H9 (cell line): ENCODE results near the gene KCNAB2. TPM values are rescaled to one million over a fixed set of nuclear protein-coding genes. Genes with fewer than 3 reads are reported as not detected.

Experiments used
- DNase-seq: peaks from one replicate; pipeline ENCODE4 v3.0.0-alpha.2; 2017
- H2AFZ ChIP-seq: one replicate; pipeline ENCODE4 v1.6.1; 2013; ENCODE audit warnings: mild to moderate bottlenecking, low read length, control low read depth, moderate library complexity
- H2AK5ac ChIP-seq: 2 replicates; pipeline ENCODE4 v1.6.1; 2013; ENCODE audit warnings: low read length, control low read depth, mixed read lengths; ENCODE audit not compliant: insufficient read length
- H2BK120ac ChIP-seq: one replicate; pipeline ENCODE4 v1.6.1; 2013; ENCODE audit warnings: low read depth, mild to moderate bottlenecking, low read length, control low read depth, inconsistent platforms; ENCODE audit not compliant: poor library complexity, severe bottlenecking
- H2BK12ac ChIP-seq: 2 replicates; pipeline ENCODE4 v1.6.1; 2013; ENCODE audit warnings: low read length, control low read depth, mixed read lengths, low read depth; ENCODE audit not compliant: insufficient read length
- H2BK15ac ChIP-seq: 2 replicates; pipeline ENCODE4 v1.6.1; 2013; ENCODE audit warnings: low read depth, low read length, control low read depth
- H2BK20ac ChIP-seq: one replicate; pipeline ENCODE4 v1.6.1; 2013; ENCODE audit warnings: low read depth, mild to moderate bottlenecking, low read length, control low read depth, inconsistent platforms; ENCODE audit not compliant: poor library complexity, severe bottlenecking
- H2BK5ac ChIP-seq: 2 replicates; pipeline ENCODE4 v1.6.1; 2013; ENCODE audit warnings: low read length, control low read depth, mixed read lengths; ENCODE audit not compliant: insufficient read length
- H3K14ac ChIP-seq: 2 replicates; pipeline ENCODE4 v1.6.1; 2013; ENCODE audit warnings: low read length, control low read depth; ENCODE audit not compliant: insufficient read depth
- H3K18ac ChIP-seq: 2 replicates; pipeline ENCODE4 v1.6.1; 2013; ENCODE audit warnings: low read depth, mild to moderate bottlenecking, mixed read lengths, low read length, control low read depth; ENCODE audit not compliant: insufficient read length
- H3K23ac ChIP-seq: 2 replicates; pipeline ENCODE4 v1.6.1; 2013; ENCODE audit warnings: low read length, control low read depth, mixed read lengths, low read depth; ENCODE audit not compliant: insufficient read length
- H3K23me2 ChIP-seq: 2 replicates; pipeline ENCODE4 v1.6.1; 2013; ENCODE audit warnings: low read depth, mild to moderate bottlenecking, mixed read lengths, low read length, control low read depth; ENCODE audit not compliant: insufficient read length, poor library complexity, severe bottlenecking
- H3K27ac ChIP-seq: 2 replicates; pipeline ENCODE4 v1.5.1; 2013; ENCODE audit warnings: low read length, control low read depth, mixed read lengths, low read depth; ENCODE audit not compliant: insufficient read length
- H3K27me3 ChIP-seq: 2 replicates; pipeline ENCODE4 v1.6.1; 2013; ENCODE audit warnings: low read length, control low read depth, inconsistent platforms; ENCODE audit not compliant: insufficient read depth
- H3K4ac ChIP-seq: 2 replicates; pipeline ENCODE4 v1.6.1; 2013; ENCODE audit warnings: low read depth, mild to moderate bottlenecking, control low read depth, inconsistent platforms, low read length, moderate library complexity
- H3K4me1 ChIP-seq: 2 replicates; pipeline ENCODE4 v1.6.1; 2013; ENCODE audit warnings: low read length, control low read depth, inconsistent platforms; ENCODE audit not compliant: insufficient read depth
- H3K4me2 ChIP-seq: 2 replicates; pipeline ENCODE4 v1.6.1; 2013; ENCODE audit warnings: low read length, control low read depth, mixed read lengths; ENCODE audit not compliant: insufficient read length, insufficient read depth
- H3K56ac ChIP-seq: 2 replicates; pipeline ENCODE4 v1.6.1; 2013; ENCODE audit warnings: low read depth, mild to moderate bottlenecking, mixed read lengths, low read length, control low read depth; ENCODE audit not compliant: insufficient read length
- H3K79me1 ChIP-seq: 2 replicates; pipeline ENCODE4 v1.6.1; 2013; ENCODE audit warnings: low read depth, mild to moderate bottlenecking, moderate library complexity, low read length, control low read depth, inconsistent platforms; ENCODE audit not compliant: insufficient read depth, poor library complexity, severe bottlenecking
- H3K79me2 ChIP-seq: 2 replicates; pipeline ENCODE4 v1.6.1; 2013; ENCODE audit warnings: low read length, control low read depth, inconsistent platforms; ENCODE audit not compliant: insufficient read depth
- H3K9ac ChIP-seq: 2 replicates; pipeline ENCODE4 v1.6.1; 2013; ENCODE audit warnings: low read length, control low read depth, mixed read lengths; ENCODE audit not compliant: insufficient read length; ENCODE audit errors: extremely low read depth
- H3K9me3 ChIP-seq: one replicate; pipeline ENCODE4 v1.6.1; 2013; ENCODE audit warnings: low read depth, low read length, inconsistent platforms; ENCODE audit not compliant: control insufficient read depth
- H3T11ph ChIP-seq: one replicate; pipeline ENCODE4 v1.6.1; 2013; ENCODE audit warnings: mild to moderate bottlenecking, low read length, control low read depth, inconsistent platforms
- H4K20me1 ChIP-seq: one replicate; pipeline ENCODE4 v1.6.1; 2013; ENCODE audit not compliant: control insufficient read depth, insufficient read length, insufficient read depth
- H4K5ac ChIP-seq: 2 replicates; pipeline ENCODE4 v1.6.1; 2013; ENCODE audit warnings: low read depth, mild to moderate bottlenecking, mixed read lengths, low read length, control low read depth; ENCODE audit not compliant: insufficient read length
- H4K8ac ChIP-seq: replicated peaks from 2 replicates; pipeline ENCODE4 v1.6.1; 2013; ENCODE audit warnings: low read length, control low read depth, mixed read lengths, low read depth; ENCODE audit not compliant: insufficient read length
- H4K91ac ChIP-seq: 2 replicates; pipeline ENCODE4 v1.6.1; 2013; ENCODE audit warnings: low read depth, mild to moderate bottlenecking, moderate library complexity, mixed read lengths, low read length, control low read depth; ENCODE audit not compliant: insufficient read length
- H3K27ac Mint-ChIP-seq, 3 experiments: 2 replicates in 2 of 3; 3 replicates in 1 of 3; pipeline ENCODE4 v1.8.0; 2020 to 2021; ENCODE audit warnings: mixed read lengths in 3 of 3, mild to moderate bottlenecking in 1 of 3, moderate library complexity in 1 of 3
- H3K27me3 Mint-ChIP-seq: 2 replicates; pipeline ENCODE4 v1.8.0; 2021; ENCODE audit warnings: low read depth, mild to moderate bottlenecking, moderate library complexity, mixed read lengths
- H3K36me3 Mint-ChIP-seq, 3 experiments: 2 replicates in 2 of 3; 3 replicates in 1 of 3; pipeline ENCODE4 v1.8.0; 2020 to 2021; ENCODE audit warnings: low read depth in 3 of 3, mixed read lengths in 3 of 3; ENCODE audit not compliant: insufficient read depth in 1 of 3
- H3K4me1 Mint-ChIP-seq, 2 experiments: 2 replicates each; pipeline ENCODE4 v1.8.0; 2020; ENCODE audit warnings: mixed read lengths in 2 of 2
- H3K4me3 Mint-ChIP-seq, 2 experiments: 2 replicates in 1 of 2; 3 replicates in 1 of 2; pipeline ENCODE4 v1.8.0; 2020 to 2021; ENCODE audit warnings: mild to moderate bottlenecking in 2 of 2, mixed read lengths in 2 of 2, moderate library complexity in 1 of 2
- H3K9me3 Mint-ChIP-seq, 2 experiments: 2 replicates in 1 of 2; 3 replicates in 1 of 2; pipeline ENCODE4 v1.8.0; 2020; ENCODE audit warnings: mild to moderate bottlenecking in 2 of 2, mixed read lengths in 2 of 2, moderate library complexity in 1 of 2
- total RNA-seq: library from RNA; stranded (reverse); gene quantifications from 2 replicates; pipeline ENCODE4 v1.2.1, GENCODE V29; 2021
- TF ChIP-seq, protein P1 (sequence below): fragments of 200-600 bp; sonication (generic); conservative IDR thresholded peaks from 3 replicates; pipeline ENCODE4 v1.8.0; 2021; ENCODE audit warnings: antibody characterized with exemption, mild to moderate bottlenecking

KCNAB2 gene
- total RNA-seq, 1 experiment from 2014 or later = 8.3 TPM

DNA sequence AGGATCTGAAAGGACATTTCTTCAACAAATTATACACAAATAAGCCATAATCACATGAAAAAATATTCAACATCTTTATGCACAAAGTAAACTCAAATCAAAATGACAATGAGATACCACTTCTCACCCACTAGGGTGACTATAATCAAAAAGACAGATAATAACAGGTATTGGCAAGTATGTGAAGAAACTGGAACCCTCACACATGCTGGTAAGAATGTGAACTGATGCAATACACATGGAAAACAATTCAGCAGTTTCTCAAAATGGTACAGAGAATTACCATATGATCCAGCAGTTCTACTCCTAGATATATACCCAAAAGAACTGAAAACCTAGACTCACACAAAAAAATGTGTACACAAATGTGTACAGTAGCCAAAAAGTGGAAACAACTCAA is 71.9 kb downstream of the KCNAB2 start:
- H3K56ac ChIP-seq = no peak overlapping the region
- H4K8ac ChIP-seq = no peak overlapping the region
- DNase-seq = no peak
- H2BK12ac ChIP-seq = no peak overlapping the region
- no peaks in the 10 kb centered on the region for H3K4me1 ChIP-seq
- no peak overlapping the region for H4K5ac ChIP-seq
- H3K4ac ChIP-seq = no peak overlapping the region
- no peak overlapping the region for H3K4me2 ChIP-seq
- no peaks in the 10 kb centered on the region for H3K27me3 ChIP-seq
- H3K18ac ChIP-seq = no peak overlapping the region
- no peaks in the 10 kb centered on the region for H3K79me1 ChIP-seq
- no peak overlapping the region for H3K9ac ChIP-seq
- H2AK5ac ChIP-seq = no peak overlapping the region
- Mint-ChIP-seq H3K27me3 (peaks cover 14% of the 10 kb centered on the region), H3K27ac (no peak overlapping the region), H3K9me3 (peaks cover 7% of the 10 kb centered on the region in 2 experiments; a peak in 2 of 5 replicates), H3K36me3 (no peaks in the 10 kb centered on the region), H3K4me1 (no peaks in the 10 kb centered on the region), H3K4me3 (no peak overlapping the region)
- H3K79me2 ChIP-seq = no peaks in the 10 kb centered on the region
- no peak overlapping the region for H3T11ph ChIP-seq
- no peak overlapping the region for H2BK20ac ChIP-seq
- no peak overlapping the region for H2AFZ ChIP-seq
- H4K91ac ChIP-seq = no peak overlapping the region
- no peak overlapping the region for H2BK15ac ChIP-seq
- H2BK5ac ChIP-seq = no peak overlapping the region
- H3K23me2 ChIP-seq = no peaks in the 10 kb centered on the region
- no peak overlapping the region for H3K23ac ChIP-seq
- TF ChIP-seq, protein P1, sequence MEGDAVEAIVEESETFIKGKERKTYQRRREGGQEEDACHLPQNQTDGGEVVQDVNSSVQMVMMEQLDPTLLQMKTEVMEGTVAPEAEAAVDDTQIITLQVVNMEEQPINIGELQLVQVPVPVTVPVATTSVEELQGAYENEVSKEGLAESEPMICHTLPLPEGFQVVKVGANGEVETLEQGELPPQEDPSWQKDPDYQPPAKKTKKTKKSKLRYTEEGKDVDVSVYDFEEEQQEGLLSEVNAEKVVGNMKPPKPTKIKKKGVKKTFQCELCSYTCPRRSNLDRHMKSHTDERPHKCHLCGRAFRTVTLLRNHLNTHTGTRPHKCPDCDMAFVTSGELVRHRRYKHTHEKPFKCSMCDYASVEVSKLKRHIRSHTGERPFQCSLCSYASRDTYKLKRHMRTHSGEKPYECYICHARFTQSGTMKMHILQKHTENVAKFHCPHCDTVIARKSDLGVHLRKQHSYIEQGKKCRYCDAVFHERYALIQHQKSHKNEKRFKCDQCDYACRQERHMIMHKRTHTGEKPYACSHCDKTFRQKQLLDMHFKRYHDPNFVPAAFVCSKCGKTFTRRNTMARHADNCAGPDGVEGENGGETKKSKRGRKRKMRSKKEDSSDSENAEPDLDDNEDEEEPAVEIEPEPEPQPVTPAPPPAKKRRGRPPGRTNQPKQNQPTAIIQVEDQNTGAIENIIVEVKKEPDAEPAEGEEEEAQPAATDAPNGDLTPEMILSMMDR = no peak
- no peak overlapping the region for H3K14ac ChIP-seq
- no peaks in the 10 kb centered on the region for H3K9me3 ChIP-seq
- H2BK120ac ChIP-seq = no peak overlapping the region
- no peaks in the 10 kb centered on the region for H4K20me1 ChIP-seq
- no peak overlapping the region for H3K27ac ChIP-seq
